ENCODE data around the gene CEP55. TPM values are rescaled to one million over a fixed set of nuclear protein-coding genes. Genes with fewer than 3 reads are reported as not detected.

The CEP55 gene
- total RNA-seq, 1 experiment from 2014 or later, result 16.5 TPM

DNA sequence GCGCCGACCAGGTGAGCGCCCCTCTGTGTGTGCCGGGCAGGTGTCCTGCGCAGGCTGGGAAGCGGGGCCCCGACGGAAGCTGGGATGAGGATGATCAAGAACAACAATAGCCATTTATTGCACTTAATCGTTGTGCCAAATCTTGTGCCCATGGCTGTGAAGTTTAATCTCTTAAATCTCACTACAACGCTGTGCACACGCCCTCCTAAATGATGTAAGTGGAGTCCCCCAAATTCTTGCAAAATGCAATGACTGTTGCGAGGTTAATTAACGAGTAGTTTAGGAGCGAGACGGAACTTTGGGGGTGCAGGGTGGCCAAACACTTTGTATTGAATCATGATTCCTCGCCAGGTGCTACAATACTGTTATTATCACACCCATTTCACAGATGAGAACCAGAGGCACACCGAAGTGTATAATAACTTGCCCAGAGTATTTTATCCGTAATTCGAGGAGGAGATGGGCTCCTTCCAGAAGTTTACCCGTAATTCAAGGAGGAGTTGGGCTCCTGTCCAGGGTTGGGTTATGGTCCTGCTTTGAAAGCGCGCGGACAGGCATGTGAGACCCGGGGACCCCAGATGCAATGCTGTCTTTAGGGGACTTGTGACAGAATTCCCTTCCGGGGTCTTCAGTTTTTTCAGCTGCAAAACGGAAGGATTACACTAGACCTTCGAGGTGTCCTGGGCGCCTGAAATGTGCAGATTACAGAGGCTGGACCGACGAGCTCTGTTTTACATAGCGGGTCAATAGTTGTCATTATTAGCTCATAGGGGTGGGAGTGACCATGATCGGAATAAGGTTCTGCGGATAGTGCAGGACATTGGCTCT is 71.1 kb downstream of the CEP55 start:
- Histone ChIP-seq H3K9me3 (ENCODE audit: low read length) (no peaks in the 10 kb centered on the region), H3K27ac (ENCODE audit: low read length) (no peak overlapping the region), H3K9ac (ENCODE audit: low read length) (no peak overlapping the region), H3K4me1 (ENCODE audit: low read length) (no peaks in the 10 kb centered on the region), H3K79me2 (ENCODE audit: low read length) (no peaks in the 10 kb centered on the region), H3K4me3 (ENCODE audit: low read length) (no peak overlapping the region), H3K36me3 (ENCODE audit: insufficient read depth, low read length) (no peaks in the 10 kb centered on the region), H3K4me2 (ENCODE audit: low read depth, low read length, poor library complexity, severe bottlenecking) (no peak overlapping the region), H4K20me1 (ENCODE audit: insufficient read depth, low read depth, low read length) (no peaks in the 10 kb centered on the region), H3K27me3 (ENCODE audit: low read length) (no peaks in the 10 kb centered on the region), H3K9me2 (replicated peaks; ENCODE audit: insufficient read depth, low read length) (no peaks in the 10 kb centered on the region), H2AFZ (ENCODE audit: low read length) (no peak overlapping the region)
- DNase-seq, result no peak

DNA sequence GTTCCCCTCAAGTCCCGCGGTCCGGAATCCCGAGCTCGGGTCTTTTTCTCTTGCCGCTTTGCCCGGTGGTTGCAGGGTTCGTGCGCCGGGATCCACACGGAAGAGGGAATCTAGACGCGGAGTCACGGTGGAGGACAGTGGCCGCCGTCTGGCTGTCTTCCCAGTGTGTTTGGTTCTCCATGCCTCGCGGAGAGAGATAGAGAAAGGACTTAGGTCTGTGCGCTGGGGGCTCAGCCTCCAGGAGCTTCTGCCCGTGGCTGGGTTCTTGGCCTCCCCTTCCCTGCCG is 71.6 kb downstream of the CEP55 start:
- H3K4me3 ChIP-seq (ENCODE audit: low read length), result no peak overlapping the region
- no peaks in the 10 kb centered on the region for H3K9me3 ChIP-seq (ENCODE audit: low read length)
- H3K27ac ChIP-seq (ENCODE audit: low read length), result no peak overlapping the region
- no peaks in the 10 kb centered on the region for H3K36me3 ChIP-seq (ENCODE audit: insufficient read depth, low read length)
- H3K9ac ChIP-seq (ENCODE audit: low read length), result no peak overlapping the region
- no peaks in the 10 kb centered on the region for H3K27me3 ChIP-seq (ENCODE audit: low read length)
- no peaks in the 10 kb centered on the region for H3K9me2 ChIP-seq (replicated peaks; ENCODE audit: insufficient read depth, low read length)
- H2AFZ ChIP-seq (ENCODE audit: low read length), result no peak overlapping the region
- no peaks in the 10 kb centered on the region for H3K79me2 ChIP-seq (ENCODE audit: low read length)
- no peaks in the 10 kb centered on the region for H4K20me1 ChIP-seq (ENCODE audit: insufficient read depth, low read depth, low read length)
- no peak for DNase-seq
- no peaks in the 10 kb centered on the region for H3K4me1 ChIP-seq (ENCODE audit: low read length)
- H3K4me2 ChIP-seq (ENCODE audit: low read depth, low read length, poor library complexity, severe bottlenecking), result no peak overlapping the region

DNA sequence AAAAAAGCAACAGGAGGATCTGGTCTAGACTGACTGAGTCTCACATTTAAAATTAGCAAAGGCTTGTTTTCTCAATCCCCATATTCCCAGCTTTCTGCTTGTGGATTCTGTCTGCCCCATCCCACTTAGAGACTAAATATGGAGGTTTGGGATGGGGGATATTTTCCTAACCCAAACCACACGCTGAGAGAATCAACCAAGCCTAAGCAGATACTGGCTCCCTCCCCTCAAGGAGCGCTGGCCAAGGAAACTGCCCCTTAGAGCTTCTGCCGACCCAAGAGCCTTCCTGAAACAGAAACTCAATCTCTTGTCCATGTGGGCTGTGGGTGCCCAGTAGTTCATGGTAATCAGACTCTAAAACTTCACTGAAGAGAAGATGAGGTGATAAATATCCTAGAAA is 74.0 kb downstream of the CEP55 start:
- Histone ChIP-seq H3K9me2 (replicated peaks; ENCODE audit: insufficient read depth, low read length) (no peaks in the 10 kb centered on the region), H3K79me2 (ENCODE audit: low read length) (no peaks in the 10 kb centered on the region), H3K27me3 (ENCODE audit: low read length) (no peaks in the 10 kb centered on the region), H4K20me1 (ENCODE audit: insufficient read depth, low read depth, low read length) (no peaks in the 10 kb centered on the region), H3K4me2 (ENCODE audit: low read depth, low read length, poor library complexity, severe bottlenecking) (no peak overlapping the region), H2AFZ (ENCODE audit: low read length) (no peak overlapping the region), H3K9ac (ENCODE audit: low read length) (no peak overlapping the region), H3K36me3 (ENCODE audit: insufficient read depth, low read length) (no peaks in the 10 kb centered on the region), H3K4me3 (ENCODE audit: low read length) (no peak overlapping the region), H3K4me1 (ENCODE audit: low read length) (no peaks in the 10 kb centered on the region), H3K27ac (ENCODE audit: low read length) (no peak overlapping the region), H3K9me3 (ENCODE audit: low read length) (no peaks in the 10 kb centered on the region)
- no peak for DNase-seq

DNA sequence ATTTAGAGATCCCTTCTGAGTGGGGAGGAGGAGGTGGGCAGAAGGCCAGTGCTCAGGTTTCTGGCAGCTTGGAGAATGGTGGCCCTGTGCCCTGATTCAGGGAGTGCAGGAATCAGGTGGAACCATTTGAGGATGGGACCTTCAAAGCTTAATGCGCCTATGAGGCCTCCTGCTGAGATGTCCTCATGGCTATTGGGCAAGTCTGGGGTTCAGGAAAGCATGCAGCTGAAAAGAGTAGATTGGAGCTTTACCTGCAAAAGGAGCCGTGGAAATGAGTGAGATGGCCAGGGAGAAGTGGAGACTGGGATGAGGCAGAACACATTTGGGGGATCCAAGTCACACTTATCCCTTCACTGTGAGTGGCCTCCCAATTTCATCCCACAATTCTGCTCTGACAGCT is 76.2 kb downstream of the CEP55 start:
- H3K9me2 ChIP-seq (replicated peaks; ENCODE audit: insufficient read depth, low read length), result no peaks in the 10 kb centered on the region
- H3K79me2 ChIP-seq (ENCODE audit: low read length), result no peaks in the 10 kb centered on the region
- no peak overlapping the region for H3K4me3 ChIP-seq (ENCODE audit: low read length)
- no peak overlapping the region for H3K9ac ChIP-seq (ENCODE audit: low read length)
- no peak overlapping the region for H3K4me2 ChIP-seq (ENCODE audit: low read depth, low read length, poor library complexity, severe bottlenecking)
- no peak overlapping the region for H3K27ac ChIP-seq (ENCODE audit: low read length)
- H3K4me1 ChIP-seq (ENCODE audit: low read length), result no peaks in the 10 kb centered on the region
- H4K20me1 ChIP-seq (ENCODE audit: insufficient read depth, low read depth, low read length), result no peaks in the 10 kb centered on the region
- H3K27me3 ChIP-seq (ENCODE audit: low read length), result no peaks in the 10 kb centered on the region
- H2AFZ ChIP-seq (ENCODE audit: low read length), result no peak overlapping the region
- no peaks in the 10 kb centered on the region for H3K36me3 ChIP-seq (ENCODE audit: insufficient read depth, low read length)
- no peak for DNase-seq
- no peaks in the 10 kb centered on the region for H3K9me3 ChIP-seq (ENCODE audit: low read length)

DNA sequence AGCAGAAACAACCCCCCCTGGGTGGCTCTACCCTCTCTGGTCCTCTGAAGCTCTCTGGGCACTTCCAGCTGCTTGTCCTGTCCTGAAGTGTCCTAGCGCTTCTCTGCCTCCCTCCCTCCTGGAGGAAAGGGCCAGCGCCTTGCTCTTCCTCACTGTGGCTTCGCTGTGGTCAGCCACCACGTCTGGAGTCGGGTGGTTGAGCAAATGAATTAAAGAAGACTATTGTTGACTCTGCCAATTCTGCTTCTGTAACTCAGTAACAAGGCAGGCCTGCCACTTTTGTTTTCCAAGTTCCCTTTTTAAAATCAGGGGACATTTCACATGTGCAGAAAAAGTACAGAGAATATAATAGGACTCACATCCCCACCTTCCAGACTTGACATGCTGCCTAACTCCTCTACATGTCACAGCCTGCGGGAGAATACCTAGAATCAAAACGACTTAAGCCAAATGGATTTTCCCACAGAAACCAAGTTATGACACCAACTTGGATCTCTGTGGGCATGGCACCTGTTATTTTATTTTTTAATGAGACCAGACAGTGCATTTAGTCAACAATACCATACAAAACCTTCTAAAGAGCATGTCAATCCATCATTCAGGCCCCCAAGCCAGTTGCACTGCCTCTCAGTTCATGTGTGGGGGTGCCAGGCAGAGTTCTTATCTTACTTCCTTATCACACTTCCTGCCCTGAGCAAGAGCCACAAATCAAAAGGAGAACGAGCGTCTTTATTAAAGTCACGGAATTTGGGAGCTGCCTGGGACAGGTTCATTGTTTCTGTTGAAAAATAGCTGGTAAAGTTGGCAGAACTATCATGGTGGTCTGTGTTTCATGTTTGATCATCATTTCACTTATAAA is 76.9 kb downstream of the CEP55 start:
- Histone ChIP-seq H3K79me2 (ENCODE audit: low read length) (no peaks in the 10 kb centered on the region), H3K4me2 (ENCODE audit: low read depth, low read length, poor library complexity, severe bottlenecking) (no peak overlapping the region), H3K27ac (ENCODE audit: low read length) (no peak overlapping the region), H4K20me1 (ENCODE audit: insufficient read depth, low read depth, low read length) (no peaks in the 10 kb centered on the region), H3K4me3 (ENCODE audit: low read length) (no peak overlapping the region), H3K9me3 (ENCODE audit: low read length) (no peaks in the 10 kb centered on the region), H3K9me2 (replicated peaks; ENCODE audit: insufficient read depth, low read length) (no peaks in the 10 kb centered on the region), H3K4me1 (ENCODE audit: low read length) (no peaks in the 10 kb centered on the region), H3K36me3 (ENCODE audit: insufficient read depth, low read length) (no peaks in the 10 kb centered on the region), H2AFZ (ENCODE audit: low read length) (no peak overlapping the region), H3K27me3 (ENCODE audit: low read length) (no peaks in the 10 kb centered on the region), H3K9ac (ENCODE audit: low read length) (no peak overlapping the region)
- no peak for DNase-seq

DNA sequence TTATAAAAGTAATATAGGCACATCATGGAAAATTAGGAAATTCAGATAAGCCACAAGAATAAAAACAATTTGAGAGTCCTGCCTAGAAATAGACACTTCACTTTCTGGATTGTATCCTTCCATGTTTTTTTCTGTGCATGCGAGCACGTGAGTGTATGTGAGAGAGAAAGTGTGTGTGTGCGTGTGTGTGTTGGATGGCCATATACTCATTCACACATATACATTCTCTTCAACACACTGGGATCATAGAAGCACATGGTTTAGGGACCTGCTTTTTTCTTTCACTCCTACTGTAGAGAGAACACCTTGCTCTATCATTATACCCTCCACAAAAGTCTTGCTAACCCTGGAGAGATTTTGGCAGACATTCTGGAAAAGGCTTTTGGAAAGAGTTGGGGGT is 77.5 kb downstream of the CEP55 start:
- no peak overlapping the region for H2AFZ ChIP-seq (ENCODE audit: low read length)
- no peaks in the 10 kb centered on the region for H3K79me2 ChIP-seq (ENCODE audit: low read length)
- H3K36me3 ChIP-seq (ENCODE audit: insufficient read depth, low read length), result no peaks in the 10 kb centered on the region
- H3K9me2 ChIP-seq (replicated peaks; ENCODE audit: insufficient read depth, low read length), result no peaks in the 10 kb centered on the region
- no peak for DNase-seq
- no peak overlapping the region for H3K9ac ChIP-seq (ENCODE audit: low read length)
- H3K9me3 ChIP-seq (ENCODE audit: low read length), result no peaks in the 10 kb centered on the region
- no peak overlapping the region for H3K4me3 ChIP-seq (ENCODE audit: low read length)
- no peak overlapping the region for H3K27ac ChIP-seq (ENCODE audit: low read length)
- no peaks in the 10 kb centered on the region for H4K20me1 ChIP-seq (ENCODE audit: insufficient read depth, low read depth, low read length)
- H3K27me3 ChIP-seq (ENCODE audit: low read length), result no peaks in the 10 kb centered on the region
- no peaks in the 10 kb centered on the region for H3K4me1 ChIP-seq (ENCODE audit: low read length)
- no peak overlapping the region for H3K4me2 ChIP-seq (ENCODE audit: low read depth, low read length, poor library complexity, severe bottlenecking)

DNA sequence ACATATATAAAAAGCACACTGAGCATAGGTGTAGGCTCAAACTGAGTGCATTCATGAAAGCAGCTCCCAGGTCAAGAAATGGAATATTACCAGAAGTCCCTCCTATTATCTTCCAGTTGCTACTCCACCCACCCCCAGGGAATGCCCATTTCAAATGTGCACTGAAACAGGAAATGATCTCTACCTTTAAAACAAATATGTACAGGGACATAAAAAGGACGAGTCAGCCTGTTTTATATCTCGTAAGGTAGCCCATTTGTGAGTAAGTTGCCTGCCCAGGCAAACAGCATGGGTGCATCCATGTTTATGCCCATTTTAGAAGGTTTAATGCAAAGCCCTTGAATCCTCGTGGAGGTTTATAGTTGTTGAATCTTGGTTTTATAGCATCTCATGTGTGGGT is 80.5 kb downstream of the CEP55 start:
- H3K27me3 ChIP-seq (ENCODE audit: low read length), result no peaks in the 10 kb centered on the region
- no peak overlapping the region for H3K27ac ChIP-seq (ENCODE audit: low read length)
- H3K36me3 ChIP-seq (ENCODE audit: insufficient read depth, low read length), result no peaks in the 10 kb centered on the region
- H3K9me2 ChIP-seq (replicated peaks; ENCODE audit: insufficient read depth, low read length), result no peaks in the 10 kb centered on the region
- no peaks in the 10 kb centered on the region for H3K9me3 ChIP-seq (ENCODE audit: low read length)
- H3K4me1 ChIP-seq (ENCODE audit: low read length), result no peaks in the 10 kb centered on the region
- no peak overlapping the region for H3K9ac ChIP-seq (ENCODE audit: low read length)
- H4K20me1 ChIP-seq (ENCODE audit: insufficient read depth, low read depth, low read length), result no peaks in the 10 kb centered on the region
- no peak overlapping the region for H2AFZ ChIP-seq (ENCODE audit: low read length)
- no peaks in the 10 kb centered on the region for H3K79me2 ChIP-seq (ENCODE audit: low read length)
- no peak for DNase-seq
- H3K4me2 ChIP-seq (ENCODE audit: low read depth, low read length, poor library complexity, severe bottlenecking), result no peak overlapping the region
- H3K4me3 ChIP-seq (ENCODE audit: low read length), result no peak overlapping the region

DNA sequence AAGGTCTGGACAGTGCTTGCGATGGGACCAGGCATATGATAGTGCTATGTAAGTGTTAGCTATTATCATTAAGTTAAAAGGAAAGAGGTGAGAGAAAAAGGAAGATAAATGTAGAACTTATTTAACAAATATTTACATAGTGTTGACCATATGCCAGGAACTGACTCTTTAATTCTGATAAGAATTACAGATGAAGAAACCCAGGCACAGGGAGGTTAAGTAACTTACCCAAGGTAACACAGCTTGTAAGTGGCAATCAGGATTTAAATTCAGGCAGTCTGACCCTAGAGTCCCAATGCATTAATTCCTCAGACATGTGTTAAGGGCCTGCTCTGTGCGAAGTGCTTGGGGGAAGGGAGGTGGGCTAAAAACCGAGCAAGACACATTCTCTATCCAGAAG is 81.2 kb downstream of the CEP55 start:
- no peaks in the 10 kb centered on the region for H3K9me2 ChIP-seq (replicated peaks; ENCODE audit: insufficient read depth, low read length)
- H4K20me1 ChIP-seq (ENCODE audit: insufficient read depth, low read depth, low read length), result no peaks in the 10 kb centered on the region
- H2AFZ ChIP-seq (ENCODE audit: low read length), result no peak overlapping the region
- no peak overlapping the region for H3K4me3 ChIP-seq (ENCODE audit: low read length)
- H3K79me2 ChIP-seq (ENCODE audit: low read length), result no peaks in the 10 kb centered on the region
- no peak overlapping the region for H3K4me2 ChIP-seq (ENCODE audit: low read depth, low read length, poor library complexity, severe bottlenecking)
- no peak for DNase-seq
- H3K27ac ChIP-seq (ENCODE audit: low read length), result no peak overlapping the region
- no peaks in the 10 kb centered on the region for H3K36me3 ChIP-seq (ENCODE audit: insufficient read depth, low read length)
- no peak overlapping the region for H3K9ac ChIP-seq (ENCODE audit: low read length)
- no peaks in the 10 kb centered on the region for H3K9me3 ChIP-seq (ENCODE audit: low read length)
- H3K27me3 ChIP-seq (ENCODE audit: low read length), result no peaks in the 10 kb centered on the region
- H3K4me1 ChIP-seq (ENCODE audit: low read length), result no peaks in the 10 kb centered on the region

Data from Karpas-422 (cell line).